ENCODE data around the gene FCGR3B. TPM values are rescaled to one million over a fixed set of nuclear protein-coding genes. Genes with fewer than 3 reads are reported as not detected.
"Not testable (repeated sequence)": the region's sequence is repeated elsewhere in the genome, so short reads cannot be mapped to it uniquely, and the experiment has no call there.

Gene FCGR3B
- total RNA-seq, 2 experiments from 2014 or later = not detected

GRCh38 chr1:161630128-161630742, 741 bp downstream of the FCGR3B start:
- CTCF ChIA-PET; H3K4me3 Mint-ChIP-seq; H3K27ac Mint-ChIP-seq; H3K36me3 Mint-ChIP-seq; POLR2A ChIA-PET; H3K4me1 Mint-ChIP-seq (ENCODE audit: low read depth); H3K27me3 Mint-ChIP-seq; DNase-seq; H3K9me3 Mint-ChIP-seq; intact Hi-C loops (cut with micrococcal nuclease): not testable (repeated sequence)

- H3K27me3 Mint-ChIP-seq; H3K9me3 Mint-ChIP-seq; intact Hi-C loops (cut with micrococcal nuclease); H3K4me3 Mint-ChIP-seq; POLR2A ChIA-PET; H3K36me3 Mint-ChIP-seq; CTCF ChIA-PET; H3K27ac Mint-ChIP-seq: not testable (repeated sequence)
- peaks cover 34% of the 10 kb centered on the region for H3K4me1 Mint-ChIP-seq (ENCODE audit: low read depth)
- peak; percentile 22 for DNase-seq
Measured at GRCh38 chr1:161626445-161627146, 4.4 kb downstream of the FCGR3B start.

GRCh38 chr1:161624605-161625004, 6.4 kb downstream of the FCGR3B start:
- H3K27me3 Mint-ChIP-seq; POLR2A ChIA-PET; DNase-seq; CTCF ChIA-PET; H3K4me3 Mint-ChIP-seq; H3K9me3 Mint-ChIP-seq; H3K27ac Mint-ChIP-seq; H3K36me3 Mint-ChIP-seq; intact Hi-C loops (cut with micrococcal nuclease): not testable (repeated sequence)
- peaks cover 43% of the 10 kb centered on the region for H3K4me1 Mint-ChIP-seq (ENCODE audit: low read depth)

DNA sequence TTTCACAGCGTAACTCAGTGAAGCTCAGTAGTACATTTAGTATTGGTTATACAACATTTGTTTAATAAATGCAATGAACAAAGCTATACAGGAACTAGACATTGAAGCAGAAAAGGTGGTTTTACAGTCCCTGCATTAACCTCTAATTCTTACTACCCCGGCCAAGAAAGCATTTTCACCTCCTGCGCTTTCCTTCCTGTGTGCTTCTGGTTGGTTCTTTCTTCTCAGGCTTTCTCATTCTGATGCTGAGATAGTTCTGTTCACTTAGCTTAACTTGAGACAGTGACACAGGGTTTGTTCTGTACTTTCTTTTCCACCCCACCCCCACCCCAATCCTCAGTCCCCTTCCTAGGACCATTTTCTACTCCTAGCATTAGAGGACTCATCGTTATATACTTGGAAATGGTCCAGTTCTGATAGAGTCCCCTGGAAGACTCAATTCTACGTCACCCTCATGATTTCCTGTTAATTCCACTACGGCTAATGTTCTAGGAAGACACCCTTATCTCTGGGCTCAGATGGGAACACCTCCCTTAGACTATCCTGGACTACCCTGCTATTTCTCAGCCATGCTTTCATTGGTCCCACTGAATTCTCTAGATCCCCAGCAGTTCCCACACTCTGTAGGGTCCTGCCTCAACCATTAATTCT, 7.5 kb downstream of the FCGR3B start:
- H3K9me3 Mint-ChIP-seq; H3K27me3 Mint-ChIP-seq; H3K4me3 Mint-ChIP-seq; intact Hi-C loops (cut with micrococcal nuclease); H3K36me3 Mint-ChIP-seq; DNase-seq; H3K27ac Mint-ChIP-seq; POLR2A ChIA-PET: not testable (repeated sequence)
- H3K4me1 Mint-ChIP-seq (ENCODE audit: low read depth) = peaks cover 43% of the 10 kb centered on the region
- CTCF ChIA-PET = interaction anchor here (0.8 kb wide), 1 partner anchor 114 kb away, joined by 3 read pairs; no protein-coding TSS in a partner anchor

- peak overlapping the region; percentile 98 for H3K4me3 Mint-ChIP-seq
- H3K9me3 Mint-ChIP-seq; CTCF ChIA-PET; H3K27me3 Mint-ChIP-seq; intact Hi-C loops (cut with micrococcal nuclease); H3K36me3 Mint-ChIP-seq; POLR2A ChIA-PET: not testable (repeated sequence)
- H3K4me1 Mint-ChIP-seq (ENCODE audit: low read depth) = peaks cover 43% of the 10 kb centered on the region
- DNase-seq = peak; percentile 20
- H3K27ac Mint-ChIP-seq = peak overlapping the region; percentile 93
Measured at GRCh38 chr1:161622054-161622453, 8.9 kb downstream of the FCGR3B start.

GRCh38 chr1:161621181-161622000, 9.6 kb downstream of the FCGR3B start:
- H3K27ac Mint-ChIP-seq = peak overlapping the region; percentile 93
- H3K4me3 Mint-ChIP-seq = peak overlapping the region; percentile 98
- peak; percentile 94 for DNase-seq
- H3K27me3 Mint-ChIP-seq, H3K36me3 Mint-ChIP-seq, H3K9me3 Mint-ChIP-seq, CTCF ChIA-PET, POLR2A ChIA-PET: not testable (repeated sequence)
- peaks cover 39% of the 10 kb centered on the region for H3K4me1 Mint-ChIP-seq (ENCODE audit: low read depth)
- intact Hi-C loops (cut with micrococcal nuclease) = loop anchor here (1.0 kb wide), 1 partner anchor 9 kb away; no protein-coding TSS in a partner anchor

- H3K27ac Mint-ChIP-seq; CTCF ChIA-PET; H3K36me3 Mint-ChIP-seq; DNase-seq; H3K9me3 Mint-ChIP-seq; H3K27me3 Mint-ChIP-seq; intact Hi-C loops (cut with micrococcal nuclease); POLR2A ChIA-PET: not testable (repeated sequence)
- Mint-ChIP-seq H3K4me3 (peak overlapping the region; percentile 98), H3K4me1 (ENCODE audit: low read depth) (peaks cover 35% of the 10 kb centered on the region)
Measured at GRCh38 chr1:161620399-161620798, 10.6 kb downstream of the FCGR3B start.

DNA sequence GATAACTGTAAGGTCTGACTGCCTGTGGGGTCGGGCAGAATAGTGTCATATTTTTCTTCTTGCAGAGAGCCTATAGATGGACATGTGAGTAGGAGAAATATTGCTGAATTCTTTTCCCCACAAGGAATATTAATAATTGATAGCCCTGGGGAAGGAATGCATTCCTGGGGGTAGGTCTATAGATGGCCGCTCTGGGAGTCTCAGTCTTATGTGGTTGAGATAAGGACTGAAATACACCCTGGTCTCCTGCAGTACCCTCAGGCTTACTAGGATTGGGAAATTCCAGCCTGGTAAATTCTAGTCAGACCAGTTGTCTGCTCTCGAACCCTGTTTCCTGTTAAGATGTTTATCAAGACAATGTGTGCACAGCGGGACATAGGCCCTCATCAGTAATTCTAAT, 12.5 kb downstream of the FCGR3B start:
- CTCF ChIA-PET; DNase-seq; POLR2A ChIA-PET; H3K27me3 Mint-ChIP-seq; H3K36me3 Mint-ChIP-seq; H3K9me3 Mint-ChIP-seq; H3K27ac Mint-ChIP-seq; intact Hi-C loops (cut with micrococcal nuclease); H3K4me3 Mint-ChIP-seq: not testable (repeated sequence)
- peaks cover 23% of the 10 kb centered on the region for H3K4me1 Mint-ChIP-seq (ENCODE audit: low read depth)

GRCh38 chr1:161616417-161616816, 14.6 kb downstream of the FCGR3B start:
- CTCF ChIA-PET, POLR2A ChIA-PET: not testable (repeated sequence)

DNA sequence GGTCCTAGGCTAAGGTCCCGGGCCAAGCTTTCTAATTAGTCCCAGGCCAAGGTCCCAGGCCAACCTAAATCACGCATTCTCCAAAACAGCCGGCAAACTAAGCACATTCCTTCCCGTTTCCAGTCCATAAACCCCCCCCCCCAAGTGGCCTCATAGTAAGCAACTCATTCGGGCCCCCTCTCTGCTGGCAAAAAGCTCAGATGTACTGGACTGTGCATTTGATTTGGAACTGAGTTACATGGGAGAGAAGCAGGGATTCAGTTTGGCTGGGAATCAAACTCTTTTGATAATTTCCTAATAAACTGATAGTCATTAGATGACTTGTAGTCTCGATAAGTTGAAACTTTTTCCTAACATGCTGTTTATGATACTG, 17.8 kb downstream of the FCGR3B start:
- peak overlapping the region; percentile 88 for H3K27ac Mint-ChIP-seq
- intact Hi-C loops (cut with micrococcal nuclease); H3K27me3 Mint-ChIP-seq; DNase-seq; POLR2A ChIA-PET; CTCF ChIA-PET; H3K9me3 Mint-ChIP-seq; H3K36me3 Mint-ChIP-seq: not testable (repeated sequence)
- H3K4me3 Mint-ChIP-seq = peak overlapping the region; percentile 81
- H3K4me1 Mint-ChIP-seq (ENCODE audit: low read depth) = peaks cover 19% of the 10 kb centered on the region

More at GRCh38 chr1:161616417-161616816, 14.6 kb downstream of the FCGR3B start:
- H3K27ac Mint-ChIP-seq; H3K4me3 Mint-ChIP-seq; H3K36me3 Mint-ChIP-seq; intact Hi-C loops (cut with micrococcal nuclease); H3K9me3 Mint-ChIP-seq; DNase-seq; H3K27me3 Mint-ChIP-seq: not testable (repeated sequence)
- peaks cover 26% of the 10 kb centered on the region for H3K4me1 Mint-ChIP-seq (ENCODE audit: low read depth)

DNA sequence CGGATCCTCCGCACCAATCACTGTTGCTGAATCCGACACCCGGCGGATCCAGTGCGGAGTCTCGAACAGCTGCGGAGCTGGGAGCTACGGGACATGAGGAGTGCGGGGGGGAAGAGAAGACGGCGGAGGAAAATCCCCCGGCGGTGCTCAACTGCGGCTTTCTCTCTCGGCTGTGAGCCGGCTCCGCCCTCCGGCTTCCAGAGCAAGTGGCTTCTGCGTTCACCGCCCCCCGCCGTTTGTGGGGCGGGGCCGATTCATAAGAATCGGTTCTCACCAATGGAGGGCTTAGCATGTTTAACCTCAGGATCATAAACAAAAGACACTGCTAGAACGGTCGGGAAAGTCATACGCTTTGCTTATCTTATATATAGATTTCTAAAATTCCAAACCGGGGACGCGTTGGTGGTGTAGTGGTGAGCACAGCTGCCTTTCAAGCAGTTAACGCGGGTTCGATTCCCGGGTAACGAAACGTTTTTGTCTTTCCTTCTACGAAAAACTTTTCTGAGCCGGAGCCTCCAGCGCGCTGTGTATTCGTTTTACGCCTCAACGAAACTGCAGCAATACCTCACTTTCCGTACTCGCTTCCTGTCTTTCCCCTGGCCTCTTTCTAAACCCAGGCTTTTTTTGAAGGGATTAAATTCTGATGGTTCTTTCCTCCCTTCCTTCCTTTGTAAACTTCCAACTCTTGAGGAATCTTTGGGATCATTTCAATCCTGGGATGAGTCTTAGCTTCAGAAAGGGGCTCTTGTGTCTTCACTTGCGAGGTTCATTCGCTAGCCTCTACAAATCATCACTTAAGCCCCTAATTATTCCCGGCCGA, 18.4 kb downstream of the FCGR3B start:
- peaks cover 19% of the 10 kb centered on the region for H3K4me1 Mint-ChIP-seq (ENCODE audit: low read depth)
- H3K27me3 Mint-ChIP-seq, H3K36me3 Mint-ChIP-seq, H3K9me3 Mint-ChIP-seq: not testable (repeated sequence)
- H3K27ac Mint-ChIP-seq = peak overlapping the region; percentile 88
- intact Hi-C loops (cut with micrococcal nuclease) = loop anchor here (1.0 kb wide), 2 partner anchors 9 to 72 kb away; no protein-coding TSS in a partner anchor
- peak; percentile 95 for DNase-seq
- ChIA-PET POLR2A (interaction anchor here (0.7 to 1.0 kb wide), 4 partner anchors 73 to 222 kb away, joined by 3 to 4 read pairs (median 3); partner anchors contain the start of gene DUSP12), CTCF (interaction anchor here (0.9 kb wide), 1 partner anchor 137 kb away, joined by 3 read pairs; the partner anchor contains the start of gene DUSP12)
- H3K4me3 Mint-ChIP-seq = peak overlapping the region; percentile 81

Measured in activated CD4-positive, alpha-beta memory T cell treated with anti-CD3 and anti-CD28 coated beads for 36 hours (primary cell).